GM18870 (cell line): ENCODE measurements around the gene CDC14B.
A peak's percentile ranks its signal among the peaks of the same experiment; 100 is the strongest.
"Not testable (repeated sequence)": the region's sequence is repeated elsewhere in the genome, so short reads cannot be mapped to it uniquely, and the experiment has no call there.

ENCODE experiments used
- ATAC-seq: cut with Tn5 transposase; IDR thresholded peaks from one replicate; pipeline ENCODE4 v1.9.1; 2021; ENCODE audit warnings: moderate library complexity; ENCODE audit not compliant: unreplicated experiment

Gene CDC14B

DNA sequence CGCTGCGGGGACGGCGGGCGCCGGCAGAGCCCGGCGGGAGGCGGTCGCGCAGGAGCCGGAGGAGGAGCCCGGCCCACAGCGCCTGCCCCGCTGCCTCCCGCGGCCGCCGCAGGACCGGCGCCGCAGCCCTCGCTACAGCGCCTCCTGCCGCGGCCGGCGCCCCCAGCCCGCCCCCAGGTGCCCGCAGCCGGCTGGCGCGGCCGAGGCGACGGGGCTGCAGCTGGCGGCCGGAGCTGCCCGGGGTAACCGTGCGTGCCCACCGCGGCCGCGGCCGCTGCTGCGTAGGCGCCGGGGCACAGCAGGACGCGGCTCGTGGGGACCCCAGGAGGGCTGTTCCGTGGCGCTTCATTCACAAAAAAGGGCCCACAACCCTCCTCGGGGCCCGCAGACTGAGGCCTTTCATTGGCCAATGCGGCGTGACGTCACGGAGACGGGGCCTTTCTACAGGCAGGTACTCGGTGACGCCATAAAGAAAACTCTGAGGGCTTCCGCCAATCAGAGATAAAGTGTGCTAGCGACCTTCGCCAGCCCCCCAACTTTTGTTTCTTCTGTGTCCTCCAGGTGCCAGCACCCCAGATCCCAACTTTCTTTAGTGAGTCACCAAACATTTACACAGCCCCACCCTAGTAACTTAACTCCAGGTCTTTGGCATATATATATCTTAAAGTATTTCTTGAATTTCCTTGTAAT is at the start of gene CDC14B:
Gene CDC14B (minus strand): TSS at position 353 of the 690 bp plus-strand sequence. CDS start 465 bp downstream, outside the sequence.
- no peak for ATAC-seq

DNA sequence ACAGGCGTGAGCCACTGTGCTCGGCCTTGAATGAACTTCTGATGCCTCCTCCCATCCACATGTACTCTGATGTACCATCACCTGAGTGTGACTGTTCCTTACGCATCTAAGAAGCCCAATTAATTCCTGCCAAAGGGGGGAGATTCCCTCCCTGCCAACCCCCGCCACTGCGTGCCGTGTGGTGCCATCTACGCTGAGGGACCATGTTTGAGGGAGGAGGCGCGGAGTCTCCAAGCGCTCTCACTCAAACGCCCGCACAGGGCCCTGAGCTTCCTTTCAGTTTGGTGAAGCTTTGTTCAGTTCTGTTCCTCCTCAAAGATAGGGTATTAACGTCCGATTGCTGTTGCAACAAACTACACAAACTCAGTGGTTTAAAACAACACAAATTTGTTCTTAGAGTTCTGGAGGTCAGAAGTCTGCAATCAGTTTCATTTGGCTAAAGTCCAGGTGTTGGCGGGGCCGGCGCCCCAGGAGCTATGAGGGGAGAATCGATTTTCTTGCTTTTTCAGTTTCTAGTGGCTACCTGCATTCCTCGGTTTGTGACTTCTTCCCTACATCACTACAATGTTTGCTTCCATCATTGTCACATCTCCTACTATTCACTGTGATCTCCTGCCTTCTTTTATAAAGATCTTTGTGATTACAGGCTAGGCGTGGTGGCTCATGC is 49.4 kb upstream of the CDC14B start:
- no peak for ATAC-seq

DNA sequence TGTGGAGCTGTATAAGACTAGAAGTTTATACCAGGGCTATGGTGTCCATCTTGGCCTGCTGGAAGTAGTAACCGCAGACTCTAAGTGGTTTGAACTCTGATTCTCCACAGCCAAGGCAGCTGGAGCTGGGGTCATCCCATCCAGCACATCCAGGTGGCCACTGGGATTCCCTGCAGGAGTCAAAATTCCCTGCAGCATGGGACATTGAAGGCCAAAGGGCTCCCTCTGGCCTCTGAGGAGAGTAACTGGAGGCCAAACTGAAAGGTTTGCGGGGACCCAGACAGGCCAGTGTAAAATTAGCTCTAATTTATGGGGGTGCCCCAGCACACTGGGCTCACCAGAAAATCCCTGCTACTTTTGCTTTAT is 47.7 kb upstream of the CDC14B start:
- ATAC-seq, result no peak

DNA sequence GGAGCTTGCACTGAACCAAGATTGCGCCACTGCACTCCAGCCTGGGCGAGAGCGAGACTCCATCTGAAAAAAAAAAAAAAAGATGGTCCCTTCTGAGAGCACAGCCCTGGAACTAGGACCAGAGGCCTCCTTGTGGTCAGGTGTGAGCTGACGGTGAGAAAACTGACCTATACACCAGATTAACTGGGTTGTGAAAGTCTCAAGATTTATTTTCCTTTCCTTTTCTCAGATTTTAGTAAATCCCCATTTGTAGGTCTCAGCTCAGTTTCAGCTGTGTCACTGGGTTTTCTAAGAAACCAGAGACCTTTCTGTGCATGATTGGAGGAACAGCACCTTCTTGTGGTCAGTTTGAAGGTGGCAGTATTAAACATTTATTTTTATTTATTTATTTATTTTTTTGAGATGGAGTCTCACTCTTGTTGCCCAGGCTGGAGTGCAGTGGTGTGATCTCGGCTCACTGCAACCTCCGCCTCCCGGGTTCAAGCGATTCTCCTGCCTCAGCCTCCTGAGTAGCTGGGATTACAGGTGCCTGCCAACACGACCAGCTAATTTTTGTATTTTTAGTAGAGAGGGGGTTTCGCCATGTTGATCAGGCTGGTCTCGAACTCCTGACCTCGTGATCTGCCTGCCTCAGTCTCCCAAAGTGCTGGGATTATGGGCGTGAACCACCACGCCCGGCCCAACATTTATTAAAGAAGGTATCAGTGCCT is 47.2 kb upstream of the CDC14B start:
- ATAC-seq, result peak; percentile 84

DNA sequence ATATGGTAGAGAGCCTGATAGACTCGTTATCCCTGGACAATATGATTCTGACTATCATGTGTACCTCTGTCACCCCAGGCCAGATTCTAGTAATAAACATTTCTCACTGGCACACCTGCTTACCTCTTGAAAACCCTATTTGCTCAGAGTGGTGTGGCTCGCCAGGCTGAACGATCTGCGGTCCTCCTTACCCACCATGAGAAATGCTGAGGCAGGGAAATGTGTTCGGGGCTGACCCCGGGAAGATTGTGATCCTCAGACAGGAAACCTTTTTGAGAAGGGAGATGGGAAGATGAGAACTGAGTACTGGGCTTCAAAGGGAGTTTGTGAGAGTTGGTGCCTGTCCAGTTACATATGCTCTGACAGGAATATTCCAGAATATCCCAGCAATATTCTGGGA is 46.1 kb upstream of the CDC14B start:
- no peak for ATAC-seq

DNA sequence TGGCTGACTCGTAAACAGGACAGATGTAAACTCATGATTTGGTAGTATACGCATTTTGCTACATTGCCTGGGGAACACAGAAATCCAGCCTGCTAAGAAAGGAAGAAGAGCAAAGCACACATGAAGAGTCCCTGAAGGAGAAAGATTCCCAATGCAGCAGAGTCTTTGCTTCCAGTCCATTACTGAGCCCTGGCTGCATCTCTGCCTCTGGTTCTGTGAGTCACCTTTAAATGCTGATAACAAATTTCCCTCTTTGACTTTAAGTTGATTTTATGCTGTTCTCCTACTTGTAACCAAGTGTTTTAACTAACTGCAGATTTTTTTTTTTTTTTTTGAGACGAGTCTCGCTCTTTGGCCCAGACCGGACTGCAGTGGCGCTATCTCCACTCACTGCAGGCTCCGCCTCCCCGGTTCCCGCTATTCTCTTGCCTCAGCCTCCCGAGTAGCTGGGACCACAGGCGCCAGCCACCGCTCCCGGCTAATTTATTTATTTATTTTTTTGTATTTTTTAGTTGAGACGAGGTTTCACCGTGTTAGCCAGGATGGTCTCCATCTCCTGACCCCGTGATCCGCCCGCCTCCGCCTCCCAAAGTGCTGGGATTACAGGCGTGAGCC is 44.0 kb upstream of the CDC14B start:
- ATAC-seq, result no peak

DNA sequence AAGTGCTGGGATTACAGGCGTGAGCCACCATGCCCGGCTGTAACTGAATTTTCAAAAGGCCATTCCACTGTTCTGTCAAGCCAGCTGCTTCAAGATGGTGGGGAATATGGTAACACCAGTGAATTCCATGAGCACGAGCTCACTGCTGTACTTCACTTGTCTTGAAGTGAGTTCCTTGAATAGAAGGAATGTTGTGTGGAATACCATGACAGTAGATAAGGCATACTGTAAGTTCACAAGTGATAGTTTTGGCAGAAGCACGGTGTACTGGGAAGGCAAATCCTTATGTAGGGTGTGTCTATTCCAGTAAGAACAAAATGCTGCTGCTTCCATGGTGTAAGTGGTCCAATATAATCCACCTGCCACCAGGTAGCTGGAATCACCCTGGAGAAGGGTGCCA is 42.1 kb upstream of the CDC14B start:
- ATAC-seq, result no peak

DNA sequence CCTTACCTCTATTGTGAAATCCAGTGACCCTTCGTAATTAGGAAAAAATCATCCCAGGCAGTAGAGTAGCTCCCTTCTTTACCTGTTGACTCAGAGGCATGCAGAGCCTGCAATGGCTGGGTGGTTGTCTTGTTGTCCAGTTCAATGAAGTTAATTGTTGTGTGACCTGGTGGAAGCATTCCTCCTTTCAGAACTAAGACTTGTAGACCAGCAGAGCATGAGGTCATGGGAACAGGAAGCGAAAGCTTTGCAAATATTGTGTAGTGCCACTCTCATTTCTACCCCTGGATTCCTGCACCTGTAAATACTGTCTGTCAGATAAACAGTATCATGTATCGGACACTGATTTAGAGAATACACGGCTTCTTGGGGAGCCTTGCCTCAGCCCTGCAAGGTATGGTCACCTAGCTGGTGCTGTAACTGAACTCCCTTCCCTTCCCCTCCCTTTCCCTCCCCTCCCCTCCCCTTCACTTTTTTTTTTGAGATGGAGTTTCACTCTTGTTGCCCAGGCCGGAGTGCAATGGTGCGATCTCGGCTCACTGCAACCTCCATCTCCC is 41.1 kb upstream of the CDC14B start:
- no peak for ATAC-seq

DNA sequence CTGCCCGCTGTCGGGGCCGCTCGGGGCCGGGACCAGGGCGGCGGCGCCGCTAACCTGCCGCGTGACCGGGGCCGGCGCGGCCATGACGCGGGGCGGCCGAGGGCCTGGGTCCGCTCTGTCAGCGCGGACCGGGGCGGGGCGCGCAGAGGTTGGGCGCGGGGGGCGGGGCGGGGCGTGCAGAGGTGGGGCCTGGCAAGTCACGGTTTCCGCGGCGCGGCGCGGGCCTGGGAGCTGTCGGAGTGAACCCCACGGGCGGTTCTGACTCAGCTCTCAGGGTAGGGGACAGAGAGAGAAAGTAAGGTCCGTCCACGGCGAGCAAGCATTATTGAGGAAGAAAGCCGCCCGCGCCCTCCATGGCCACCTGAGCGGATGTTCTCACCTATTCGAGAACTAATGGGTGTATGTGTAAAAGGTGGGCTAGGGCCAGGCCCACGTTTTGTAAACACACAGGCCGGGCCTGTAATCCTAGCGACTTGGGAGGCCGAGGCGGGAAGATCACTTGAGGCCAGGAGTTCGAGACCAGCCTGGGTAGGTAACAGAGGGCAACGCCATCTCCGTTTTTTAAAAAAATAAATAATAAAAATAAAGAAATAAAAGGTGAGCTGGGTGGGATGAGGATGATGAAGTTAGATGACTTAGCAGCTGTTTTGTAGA is 35.7 kb upstream of the CDC14B start, which contains the start of gene PRXL2C:
Gene PRXL2C (minus strand): TSS at position 120 of the 654 bp plus-strand sequence. CDS start 36 bp downstream, at position 84.
- no peak for ATAC-seq

DNA sequence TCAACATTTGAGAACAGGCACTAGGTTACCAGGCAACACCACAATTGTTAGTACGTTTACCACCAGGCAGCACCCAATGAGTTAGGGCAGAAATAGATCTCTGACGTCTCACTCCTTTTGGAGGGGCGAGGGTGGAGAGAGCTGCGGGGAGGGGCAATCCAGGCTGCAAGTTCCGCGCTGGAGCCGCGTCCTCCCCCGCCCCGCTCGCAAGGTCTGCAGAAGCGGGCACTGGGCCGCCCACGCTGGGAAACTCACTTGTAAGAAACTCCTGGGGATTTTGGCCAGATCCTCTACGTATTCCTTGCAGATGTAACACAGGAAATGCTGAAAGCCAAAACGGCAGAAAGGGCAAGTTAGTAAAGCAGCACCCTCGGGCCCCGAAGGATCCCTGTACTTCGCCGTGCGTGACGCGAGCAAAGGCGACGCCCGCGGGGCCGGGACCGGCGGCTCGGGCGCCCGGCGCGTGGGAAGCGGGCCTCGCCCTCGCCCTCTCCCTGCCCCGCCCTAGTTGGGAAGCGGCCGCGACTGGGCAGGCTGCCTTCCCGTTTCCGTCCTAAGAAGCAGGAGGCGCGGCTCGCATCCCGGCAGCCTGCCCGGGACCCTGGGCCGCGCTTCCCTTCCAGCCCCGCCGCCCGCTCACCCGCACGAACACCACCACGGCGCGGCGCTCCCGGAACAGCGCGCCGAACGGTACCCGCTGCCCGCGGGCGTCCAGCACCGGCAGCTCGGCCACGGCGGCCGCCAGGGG is 35.0 kb upstream of the CDC14B start:
- ATAC-seq, result no peak

DNA sequence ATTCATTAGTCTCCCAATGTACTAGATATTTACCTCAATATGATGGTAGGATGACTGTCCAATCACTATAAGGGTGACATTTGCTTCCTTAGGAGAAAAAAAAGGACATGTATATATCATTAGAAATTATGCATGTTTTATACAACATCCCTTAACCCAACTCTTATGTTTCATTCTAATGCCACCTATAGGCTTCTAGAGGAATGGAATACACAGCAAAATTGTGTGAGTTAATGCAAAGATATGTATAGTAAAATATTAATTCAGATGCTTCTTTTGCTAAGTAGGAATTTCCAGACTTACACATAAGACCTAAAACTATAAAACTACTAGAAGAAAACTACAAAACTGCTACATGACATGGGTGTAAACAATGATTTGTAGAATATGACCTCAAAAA is 32.0 kb upstream of the CDC14B start:
- ATAC-seq, result no peak

DNA sequence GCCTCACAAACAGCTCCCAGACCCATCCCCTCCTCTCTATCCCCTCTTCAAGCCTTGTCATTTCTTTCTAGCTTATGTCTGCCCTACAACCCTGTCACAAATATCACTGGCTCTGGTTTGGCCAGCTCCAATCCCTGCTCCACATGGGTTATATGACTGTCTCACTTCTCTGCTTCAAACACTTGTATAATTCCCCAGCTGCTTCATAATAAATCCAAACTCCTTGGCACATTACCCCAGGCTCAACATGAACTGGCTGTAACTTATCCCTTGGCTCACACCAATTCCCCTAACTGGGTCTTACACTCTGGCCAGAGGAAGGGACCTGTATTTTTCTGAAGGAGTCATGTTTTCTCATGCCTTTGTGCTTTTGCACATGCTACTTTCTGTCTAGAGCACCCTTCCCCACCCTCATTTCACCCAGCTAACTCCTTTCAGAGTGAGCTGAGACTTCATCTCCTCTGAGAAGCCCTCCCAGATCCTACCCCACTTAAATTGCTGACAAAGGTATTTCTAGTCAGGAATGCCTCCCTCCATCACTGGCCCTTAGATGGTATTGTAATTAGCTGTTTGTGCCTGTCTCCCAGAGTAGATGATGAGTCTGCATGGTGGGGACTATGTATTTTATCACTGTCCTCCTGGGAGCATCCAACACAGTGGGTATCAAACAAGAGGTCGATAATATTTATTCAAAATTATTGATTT is 30.1 kb upstream of the CDC14B start:
- ATAC-seq, result no peak

DNA sequence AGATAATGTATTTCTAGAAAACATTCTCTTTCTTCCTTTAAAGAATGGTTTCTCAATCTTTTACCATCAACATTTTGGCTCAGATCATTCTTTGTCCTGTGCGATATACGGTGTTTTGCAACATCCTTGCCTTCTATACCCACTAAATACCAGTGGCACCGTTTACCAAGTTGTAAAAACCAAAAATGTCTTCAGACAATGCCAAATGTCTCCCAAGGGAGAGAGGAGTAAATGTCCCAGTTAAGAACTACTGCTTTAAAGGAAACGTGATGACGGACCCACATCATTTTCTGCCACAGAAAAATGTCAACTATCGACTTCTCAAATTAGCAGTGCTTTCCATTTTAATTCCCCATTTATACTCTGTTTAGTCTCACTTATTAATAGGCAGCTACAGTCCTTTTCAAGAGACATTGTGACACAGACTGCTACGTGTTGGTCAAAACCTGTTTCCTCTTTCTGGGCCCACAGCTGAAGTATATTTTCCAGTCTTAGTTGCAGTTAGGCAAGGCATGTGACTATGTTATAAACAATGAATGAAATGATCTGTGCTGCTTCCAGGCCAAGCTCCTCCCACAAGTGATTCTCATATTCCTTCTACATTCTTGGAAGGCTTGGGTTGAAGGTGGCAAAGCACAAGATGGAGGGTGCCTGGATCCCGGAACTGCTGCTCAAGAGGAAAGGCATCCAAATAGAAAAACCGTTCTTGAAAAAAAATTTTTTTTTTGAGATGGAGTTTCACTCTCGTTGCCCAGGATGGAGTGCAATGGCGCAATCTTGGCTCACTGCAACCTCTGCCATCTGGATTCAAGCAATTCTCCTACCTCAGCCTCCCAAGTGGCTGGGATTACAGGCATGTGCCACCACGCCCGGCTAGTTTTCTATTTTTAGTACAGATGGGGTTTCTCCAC is 26.7 kb upstream of the CDC14B start:
- ATAC-seq, result no peak

DNA sequence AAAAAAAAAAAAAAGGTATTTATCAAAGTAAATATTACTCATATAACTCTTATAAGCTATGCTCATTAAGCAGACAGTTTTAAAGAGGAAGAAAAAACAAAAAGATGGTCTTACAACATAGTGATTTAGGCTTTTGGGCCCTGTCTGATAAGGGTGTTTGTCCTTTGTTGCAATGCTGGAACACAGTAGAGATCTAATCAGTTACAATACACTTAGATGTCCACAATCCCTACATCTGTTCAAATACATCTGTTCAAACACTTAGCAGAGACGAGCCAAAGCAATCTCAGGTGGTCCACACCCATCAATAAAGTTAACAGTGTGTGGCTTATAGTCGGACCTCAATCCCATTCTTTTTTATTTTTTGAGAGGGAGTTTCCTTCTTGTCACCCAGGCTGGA is 24.5 kb upstream of the CDC14B start:
- no peak for ATAC-seq

DNA sequence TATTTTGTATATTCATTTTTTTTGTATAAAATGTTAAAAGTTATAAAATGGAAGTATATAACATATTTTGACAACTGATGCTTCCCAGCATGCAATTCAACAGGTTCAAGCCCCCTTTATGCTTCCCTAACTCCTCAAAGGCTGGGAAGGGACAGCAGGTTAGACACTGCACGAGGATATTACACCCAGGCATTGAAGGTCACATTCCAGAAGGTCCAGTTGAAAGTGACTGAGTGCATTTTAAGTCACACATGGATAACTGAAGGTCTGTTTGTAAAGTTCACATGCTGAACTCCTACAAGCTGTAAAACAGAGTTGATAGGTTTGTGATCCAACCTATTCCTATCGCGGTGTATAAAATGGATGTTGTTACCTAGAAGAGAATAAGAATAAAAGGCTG is 21.9 kb upstream of the CDC14B start:
- no peak for ATAC-seq

DNA sequence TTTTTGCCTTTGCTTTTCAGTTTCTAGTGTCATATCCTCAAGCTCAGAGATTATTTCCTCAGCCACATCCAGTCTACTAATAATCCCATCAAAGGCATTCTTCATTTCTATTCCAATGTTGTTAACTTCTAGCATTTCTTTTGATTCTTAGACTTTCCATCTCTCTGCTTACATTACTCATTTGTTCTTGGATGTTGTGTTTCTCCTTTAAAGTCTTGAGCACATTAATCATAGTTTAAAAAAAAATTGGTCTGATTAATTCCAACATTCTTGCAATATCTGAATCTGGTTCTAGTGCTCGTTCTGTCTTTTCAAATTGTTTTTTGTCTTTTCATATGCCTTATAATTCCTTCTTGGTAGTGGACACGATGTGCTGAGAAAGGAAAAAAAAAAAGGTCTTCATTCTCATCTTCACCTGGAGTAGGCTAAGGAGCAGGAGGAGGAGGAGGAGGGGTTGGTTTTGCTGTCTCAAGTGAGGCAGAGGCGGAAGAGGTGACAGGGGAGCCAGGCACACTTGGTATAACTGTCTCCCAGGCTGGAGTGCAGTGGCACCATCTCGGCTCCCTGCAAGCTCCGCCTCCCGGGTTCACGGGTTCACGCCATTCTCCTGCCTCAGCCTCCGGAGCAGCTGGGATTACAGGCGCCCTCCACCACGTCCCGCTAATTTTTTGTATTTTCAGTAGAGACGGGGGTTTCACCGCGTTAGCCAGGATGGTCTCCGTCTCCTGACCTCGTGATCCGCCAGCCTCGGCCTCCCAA is 19.1 kb upstream of the CDC14B start:
- no peak for ATAC-seq

DNA sequence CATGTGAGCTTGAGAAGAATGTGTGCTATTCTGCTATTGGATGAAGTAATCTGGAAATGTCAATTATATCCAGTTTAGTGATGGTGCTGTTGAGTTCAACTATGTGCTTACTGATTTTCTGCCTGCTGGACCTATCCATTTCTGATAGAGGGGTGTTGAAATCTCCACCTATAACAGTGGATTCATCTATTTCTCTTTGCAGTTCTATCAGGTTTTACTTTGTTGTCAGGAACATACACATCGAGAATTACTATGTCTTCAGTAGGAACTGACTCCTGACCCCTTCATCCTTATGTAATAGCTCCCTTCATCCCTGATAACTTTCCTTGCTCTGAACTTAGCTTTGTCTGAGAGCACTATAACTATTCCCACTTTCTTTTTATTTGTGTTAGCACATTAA is 16.7 kb upstream of the CDC14B start:
- ATAC-seq, result no peak

DNA sequence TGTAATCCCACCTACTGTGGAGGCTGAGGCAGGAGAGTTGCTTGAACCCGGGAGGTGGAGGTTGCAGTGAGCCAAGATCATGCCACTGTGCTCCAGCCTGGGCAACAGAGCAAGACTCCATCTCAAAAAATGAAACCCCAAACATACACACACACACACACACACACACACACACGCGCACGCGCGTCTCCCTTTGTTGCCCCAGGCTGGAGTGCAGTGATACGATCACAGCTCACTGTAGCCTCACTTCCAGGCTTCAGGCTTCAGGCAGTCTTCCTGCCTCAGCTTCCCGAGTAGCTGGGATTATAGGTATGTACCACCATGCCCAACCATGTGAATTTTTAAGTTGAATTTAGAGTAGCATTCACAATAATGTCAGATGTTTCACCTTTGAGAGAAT is 13.9 kb upstream of the CDC14B start:
- ATAC-seq, result not testable (repeated sequence)
